ENCODE measurements around the gene OR5A1. TPM values are rescaled to one million over a fixed set of nuclear protein-coding genes. Genes with fewer than 3 reads are reported as not detected.

Gene OR5A1
- total and polyA plus RNA-seq, 2 donors (not counting 3 experiments of a cell fraction or from before 2014, with no cell fraction given): not detected

- no TSS peak for BruUV-seq (replicated peaks)
- H3K4me2 ChIP-seq (ENCODE audit: insufficient read depth, low read length): no peak within 1 kb of the TSS
Measured at GRCh38 chr11:59456661-59457060, 20.4 kb downstream of the OR5A1 start, which contains the start of gene OR4D6. OR4D6 (plus strand) TSS chr11:59456961; CDS start chr11:59456961, 0 bp downstream.

GRCh38 chr11:59459916-59460315, 23.6 kb downstream of the OR5A1 start:
- POLR2A ChIA-PET: no interaction called here
- H3K4me2 ChIP-seq (ENCODE audit: insufficient read depth, low read length): no peak overlapping the region
- H2AFZ ChIP-seq (ENCODE audit: low read depth, low read length): no peak overlapping the region
- no peaks in the 10 kb centered on the region for H3K9me3 ChIP-seq (replicated peaks; ENCODE audit: control insufficient read depth, insufficient read depth, low read length)
- H3K4me3 ChIP-seq (replicated peaks in 1 of 3; ENCODE audit: insufficient read depth in 1 of 3, low read depth in 1 of 3, low read length in 3 of 3): no peak overlapping the region
- no peak for TF ChIP-seq EZH2 (IDR thresholded peaks at IDR 0.05; ENCODE audit: borderline replicate concordance, low read depth, low read length, severe bottlenecking)
- TF ChIP-seq MYC (IDR thresholded peaks at IDR 0.05; ENCODE audit: low read depth, low read length): no peak
- TF ChIP-seq GATA2 (IDR thresholded peaks at IDR 0.05; ENCODE audit: insufficient read depth, insufficient read length, low read depth, low read length): no peak
- no peak for TF ChIP-seq POLR2A (IDR thresholded peaks at IDR 0.05; ENCODE audit: low read depth, low read length)
- TF ChIP-seq MAX (IDR thresholded peaks at IDR 0.05; ENCODE audit: insufficient read depth, insufficient read length): no peak
- no peak for TF ChIP-seq CTCF (IDR thresholded peaks at IDR 0.05; ENCODE audit: extremely low read depth in 1 of 2, insufficient read depth in 1 of 2, low read depth in 1 of 2, low read length in 2 of 2)
- no peak for TF ChIP-seq FOS (IDR thresholded peaks at IDR 0.05; ENCODE audit: borderline replicate concordance, insufficient read depth, low read length)
- TF ChIP-seq POLR2AphosphoS5 (IDR thresholded peaks at IDR 0.05; ENCODE audit: insufficient read depth, low read depth, low read length): no peak
- no peak for TF ChIP-seq JUN (IDR thresholded peaks at IDR 0.05; ENCODE audit: borderline replicate concordance, insufficient read depth, insufficient read length, low read depth)
- DNase-seq (ENCODE audit: low read depth, low spot score) (no peak), FAIRE-seq (no peak)
- CTCF ChIA-PET: no interaction called here
- no peaks in the 10 kb centered on the region for H3K27me3 ChIP-seq (ENCODE audit: control insufficient read depth in 2 of 2, insufficient read depth in 2 of 2, low read length in 2 of 2)
- H3K36me3 ChIP-seq (ENCODE audit: control insufficient read depth in 2 of 2, extremely low read depth in 1 of 2, insufficient read depth in 2 of 2, low read length in 2 of 2): no peaks in the 10 kb centered on the region
- dilution Hi-C loops (cut with MboI; ENCODE audit: extremely low pct_ligation_motif_present, low sequenced_read_pairs) (no loop called here), intact Hi-C loops (cut with micrococcal nuclease) (loop anchor here (2.0 kb wide), 1 partner anchor 27 kb away; no protein-coding TSS in a partner anchor)
- peaks cover 7% of the 10 kb centered on the region for H3K4me1 ChIP-seq (ENCODE audit: control insufficient read depth, extremely low read depth, insufficient read depth, low read length)
- no peak overlapping the region for H3K27ac ChIP-seq (ENCODE audit: insufficient read depth, low read depth, low read length)
- no peaks in the 10 kb centered on the region for H3K79me2 ChIP-seq (ENCODE audit: control insufficient read depth, insufficient read depth, low read length)
- BruUV-seq (replicated peaks): no TSS peak
- H3K9ac ChIP-seq (replicated peaks; ENCODE audit: extremely low read depth, insufficient read depth, low read length): no peak overlapping the region
- H3K9me1 ChIP-seq (replicated peaks; ENCODE audit: control insufficient read depth, extremely low read depth, insufficient read depth, low read length): no peaks in the 10 kb centered on the region
- H4K20me1 ChIP-seq (replicated peaks; ENCODE audit: control insufficient read depth, extremely low read depth, insufficient read depth, low read length): no peaks in the 10 kb centered on the region

More at GRCh38 chr11:59456661-59457060, 20.4 kb downstream of the OR5A1 start, which contains the start of gene OR4D6:
- no peaks in the 10 kb centered on the region for H3K9me3 ChIP-seq (replicated peaks; ENCODE audit: control insufficient read depth, insufficient read depth, low read length)
- H2AFZ ChIP-seq (ENCODE audit: low read depth, low read length): no peak within 1 kb of the TSS
- no peaks in the 10 kb centered on the region for H3K4me1 ChIP-seq (ENCODE audit: control insufficient read depth, extremely low read depth, insufficient read depth, low read length)
- no peak within 1 kb of the TSS for H3K27ac ChIP-seq (ENCODE audit: insufficient read depth, low read depth, low read length)
- H3K9me1 ChIP-seq (replicated peaks; ENCODE audit: control insufficient read depth, extremely low read depth, insufficient read depth, low read length): no peaks in the 10 kb centered on the region
- H3K4me3 ChIP-seq (replicated peaks in 1 of 3; ENCODE audit: insufficient read depth in 1 of 3, low read depth in 1 of 3, low read length in 3 of 3): no peak within 1 kb of the TSS
- H3K9ac ChIP-seq (replicated peaks; ENCODE audit: extremely low read depth, insufficient read depth, low read length): no peak within 1 kb of the TSS
- H3K79me2 ChIP-seq (ENCODE audit: control insufficient read depth, insufficient read depth, low read length): no peaks in the 10 kb centered on the region
- POLR2A ChIA-PET: no interaction called here
- H3K36me3 ChIP-seq (ENCODE audit: control insufficient read depth in 2 of 2, extremely low read depth in 1 of 2, insufficient read depth in 2 of 2, low read length in 2 of 2): no peaks in the 10 kb centered on the region
- CTCF ChIA-PET: no interaction called here
- dilution Hi-C loops (cut with MboI; ENCODE audit: extremely low pct_ligation_motif_present, low sequenced_read_pairs) (no loop called here), intact Hi-C loops (cut with micrococcal nuclease) (no loop called here)
- H4K20me1 ChIP-seq (replicated peaks; ENCODE audit: control insufficient read depth, extremely low read depth, insufficient read depth, low read length): no peaks in the 10 kb centered on the region
- DNase-seq (ENCODE audit: low read depth, low spot score) (no peak), FAIRE-seq (no peak)
- H3K27me3 ChIP-seq (ENCODE audit: control insufficient read depth in 2 of 2, insufficient read depth in 2 of 2, low read length in 2 of 2): no peaks in the 10 kb centered on the region
- TF ChIP-seq JUN (IDR thresholded peaks at IDR 0.05; ENCODE audit: borderline replicate concordance, insufficient read depth, insufficient read length, low read depth) (no peak), FOS (IDR thresholded peaks at IDR 0.05; ENCODE audit: borderline replicate concordance, insufficient read depth, low read length) (no peak)

Data from endothelial cell of umbilical vein (primary cell).